Measurements from ENCODE around the gene ZNF333. TPM values are rescaled to one million over a fixed set of nuclear protein-coding genes. Genes with fewer than 3 reads are reported as not detected.
A peak's percentile ranks its signal among the peaks of the same experiment; 100 is the strongest.

Gene ZNF333
- total RNA-seq (ENCODE audit: low replicate concordance): 11.1 and 22.5 TPM in 2 replicates
- long read RNA-seq, full-length matches to known transcripts: 1 of 3 reads
- long read RNA-seq, partial matches to known transcripts: 0 of 3 reads
- long read RNA-seq, other reads (novel, unspliced or antisense): 2 of 3 reads

GRCh38 chr19:14689598-14690503, at the start of gene ZNF333:
Gene ZNF333, plus strand, starts transcription at chr19:14690048. Its CDS starts 3,444 bp downstream, at chr19:14693492.
- DNase-seq (ENCODE audit: extremely low spot score, unreplicated experiment): peak; percentile 98
- Mint-ChIP-seq H3K4me1 (ENCODE audit: unreplicated experiment) (peaks cover 5% of the 10 kb centered on the region), H3K27me3 (peaks cover 10% of the 10 kb centered on the region), H3K36me3 (no peaks in the 10 kb centered on the region), H3K4me3 (peak within 1 kb of the TSS; percentile 96), H3K27ac (peak within 1 kb of the TSS; percentile 98), H3K9me3 (no peaks in the 10 kb centered on the region)
- TF ChIP-seq CTCF (conservative IDR thresholded peaks at IDR 0.05): no peak

GRCh38 chr19:14648506-14648905, 41.3 kb upstream of the ZNF333 start:
- TF ChIP-seq CTCF (conservative IDR thresholded peaks at IDR 0.05): no peak
- DNase-seq (ENCODE audit: extremely low spot score, unreplicated experiment): no peak
- Mint-ChIP-seq H3K4me3 (no peak overlapping the region), H3K27ac (no peak overlapping the region), H3K27me3 (no peaks in the 10 kb centered on the region), H3K9me3 (no peaks in the 10 kb centered on the region), H3K4me1 (ENCODE audit: unreplicated experiment) (no peaks in the 10 kb centered on the region), H3K36me3 (no peaks in the 10 kb centered on the region)

- no peak for DNase-seq (ENCODE audit: extremely low spot score, unreplicated experiment)
- H3K9me3 Mint-ChIP-seq: no peaks in the 10 kb centered on the region
- TF ChIP-seq CTCF (conservative IDR thresholded peaks at IDR 0.05): no peak
- H3K36me3 Mint-ChIP-seq: no peaks in the 10 kb centered on the region
- no peak overlapping the region for H3K4me3 Mint-ChIP-seq
- H3K27me3 Mint-ChIP-seq: no peaks in the 10 kb centered on the region
- H3K4me1 Mint-ChIP-seq (ENCODE audit: unreplicated experiment): no peaks in the 10 kb centered on the region
- no peak overlapping the region for H3K27ac Mint-ChIP-seq
These were observed 40.8 kb upstream of the ZNF333 start for GRCh38 chr19:14649020-14649419.

GRCh38 chr19:14650161-14650560, 39.7 kb upstream of the ZNF333 start:
- Mint-ChIP-seq H3K27ac (no peak overlapping the region), H3K36me3 (no peaks in the 10 kb centered on the region), H3K9me3 (no peaks in the 10 kb centered on the region), H3K4me3 (no peak overlapping the region), H3K4me1 (ENCODE audit: unreplicated experiment) (no peaks in the 10 kb centered on the region), H3K27me3 (no peaks in the 10 kb centered on the region)
- no peak for TF ChIP-seq CTCF (conservative IDR thresholded peaks at IDR 0.05)
- no peak for DNase-seq (ENCODE audit: extremely low spot score, unreplicated experiment)

GRCh38 chr19:14654786-14655560, 34.9 kb upstream of the ZNF333 start:
- Mint-ChIP-seq H3K27ac (no peak overlapping the region), H3K4me1 (ENCODE audit: unreplicated experiment) (no peaks in the 10 kb centered on the region), H3K9me3 (no peaks in the 10 kb centered on the region), H3K4me3 (no peak overlapping the region), H3K27me3 (no peaks in the 10 kb centered on the region), H3K36me3 (no peaks in the 10 kb centered on the region)
- TF ChIP-seq CTCF (conservative IDR thresholded peaks at IDR 0.05): no peak
- no peak for DNase-seq (ENCODE audit: extremely low spot score, unreplicated experiment)
